Esophagus muscularis mucosa (tissue), 4 donors: ENCODE results near the gene AK4. TPM values are rescaled to one million over a fixed set of nuclear protein-coding genes. Genes with fewer than 3 reads are reported as not detected.

Experiments used
- DNase-seq: peaks from one replicate; pipeline ENCODE4 v3.0.0-alpha.2; 2017; ENCODE audit errors: extremely low spot score
- H3K27ac ChIP-seq, 4 donors: fragments of 200-600 bp; sonication (generic); replicated peaks in 1 of 4; 1 replicate in 3 of 4; 2 replicates in 1 of 4; pipeline ENCODE4 v1.5.1; 2016 to 2019; ENCODE audit warnings: mild to moderate bottlenecking in 1 of 4
- H3K27me3 ChIP-seq, 4 donors: fragments of 200-600 bp; sonication (generic); one replicate each; pipeline versions ENCODE4 v1.5.1 to v1.6.0; 2016 to 2019
- H3K36me3 ChIP-seq, 4 donors: fragments of 200-600 bp; sonication (generic); one replicate each; pipeline ENCODE4 v1.5.1; 2016 to 2019
- H3K4me1 ChIP-seq, 4 donors: fragments of 200-600 bp; sonication (generic); one replicate each; pipeline ENCODE4 v1.5.1; 2016 to 2019
- H3K4me3 ChIP-seq, 4 donors: fragments of 200-600 bp; sonication (generic); 1 replicate in 2 of 4; 2 replicates in 2 of 4; pipeline ENCODE4 v1.5.1; 2016 to 2019; ENCODE audit warnings: mild to moderate bottlenecking in 4 of 4, moderate library complexity in 1 of 4
- H3K9me3 ChIP-seq, 4 donors: fragments of 200-600 bp; sonication (generic); 1 replicate in 3 of 4; 2 replicates in 1 of 4; pipeline ENCODE4 v1.5.1; 2016 to 2019
- EP300 ChIP-seq: sonication (generic); formaldehyde crosslinking; IDR thresholded peaks from one replicate; pipeline ENCODE4 v1.6.1; 2017; ENCODE audit warnings: antibody characterized with exemption
- POLR2A ChIP-seq: fragments of 450-650 bp; IDR thresholded peaks from one replicate; pipeline ENCODE4 v1.6.1; 2017; ENCODE audit warnings: antibody characterized with exemption, moderate library complexity, mild to moderate bottlenecking, low read depth
- POLR2AphosphoS5 ChIP-seq, 2 donors: sonication (generic); formaldehyde crosslinking; IDR thresholded peaks; one replicate each; pipeline ENCODE4 v1.6.1; 2017; ENCODE audit warnings: antibody characterized with exemption in 2 of 2
- WGBS: methylation state at CpG from one replicate; pipeline ENCODE4 v1.1.5; 2018; 5-methylcytosine and 5-hydroxymethylcytosine counted together
- intact Hi-C: fragments of 100-400 bp; cut with DNase I; formaldehyde crosslinking; loops from one replicate; pipeline ENCODE4 v1.15.1; 2023
- total RNA-seq, 4 donors: library from RNA; depleted of rRNA; stranded (reverse); fragments of >200 nt; gene quantifications; one replicate each; pipeline versions ENCODE4 v1.1.0 to v1.2.1, GENCODE V29; 2016
- TF ChIP-seq, protein P1 (sequence below), 3 experiments: fragments of 200-600 bp in 2 of 3; fragments of 450-650 bp in 1 of 3; sonication (generic) in 2 of 3; IDR thresholded peaks; one replicate each; pipeline ENCODE4 v1.5.1; 2017 to 2019; ENCODE audit warnings: antibody characterized with exemption in 3 of 3, mild to moderate bottlenecking in 2 of 3, moderate library complexity in 1 of 3

AK4 gene
- total RNA-seq, 4 donors from 2014 or later = 41.1 to 66.0 (median 51.2) TPM

DNA sequence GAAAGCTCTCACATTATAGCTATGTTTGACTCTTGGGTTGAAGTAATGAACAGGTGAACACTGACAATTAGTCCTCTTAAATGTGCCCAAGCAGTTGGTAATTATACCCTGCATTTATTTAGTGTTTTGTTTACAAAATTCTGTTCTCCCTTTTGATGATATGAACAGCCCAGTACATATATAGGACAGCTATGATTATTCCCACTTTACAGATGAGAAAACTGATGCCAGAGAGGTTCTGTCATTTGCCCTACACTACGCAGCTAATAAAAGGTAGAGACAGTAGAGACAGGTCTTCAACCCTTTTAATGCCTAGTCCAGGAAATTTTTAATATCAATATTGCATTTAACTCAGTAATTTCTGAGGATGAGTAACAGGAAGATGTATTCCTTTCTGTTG lies 115.3 kb downstream of the AK4 start:
- Histone ChIP-seq H3K36me3 (no peaks in the 10 kb centered on the region), H3K27me3 (peaks cover 0 to 7% (median 2%) of the 10 kb centered on the region in 4 donors), H3K27ac (no peak overlapping the region), H3K4me1 (peaks cover 7 to 26% (median 23%) of the 10 kb centered on the region in 4 donors), H3K4me3 (no peak overlapping the region), H3K9me3 (no peaks in the 10 kb centered on the region)
- no peak for DNase-seq
- intact Hi-C loops = no loop called here
- TF ChIP-seq POLR2AphosphoS5 (IDR thresholded peaks at IDR 0.05) (no peak), EP300 (no peak), POLR2A (no peak)
- TF ChIP-seq, protein P1, sequence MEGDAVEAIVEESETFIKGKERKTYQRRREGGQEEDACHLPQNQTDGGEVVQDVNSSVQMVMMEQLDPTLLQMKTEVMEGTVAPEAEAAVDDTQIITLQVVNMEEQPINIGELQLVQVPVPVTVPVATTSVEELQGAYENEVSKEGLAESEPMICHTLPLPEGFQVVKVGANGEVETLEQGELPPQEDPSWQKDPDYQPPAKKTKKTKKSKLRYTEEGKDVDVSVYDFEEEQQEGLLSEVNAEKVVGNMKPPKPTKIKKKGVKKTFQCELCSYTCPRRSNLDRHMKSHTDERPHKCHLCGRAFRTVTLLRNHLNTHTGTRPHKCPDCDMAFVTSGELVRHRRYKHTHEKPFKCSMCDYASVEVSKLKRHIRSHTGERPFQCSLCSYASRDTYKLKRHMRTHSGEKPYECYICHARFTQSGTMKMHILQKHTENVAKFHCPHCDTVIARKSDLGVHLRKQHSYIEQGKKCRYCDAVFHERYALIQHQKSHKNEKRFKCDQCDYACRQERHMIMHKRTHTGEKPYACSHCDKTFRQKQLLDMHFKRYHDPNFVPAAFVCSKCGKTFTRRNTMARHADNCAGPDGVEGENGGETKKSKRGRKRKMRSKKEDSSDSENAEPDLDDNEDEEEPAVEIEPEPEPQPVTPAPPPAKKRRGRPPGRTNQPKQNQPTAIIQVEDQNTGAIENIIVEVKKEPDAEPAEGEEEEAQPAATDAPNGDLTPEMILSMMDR (IDR thresholded peaks at IDR 0.05) = no peak
- 100% methylated on average over 1 of the region's 1 CpG for WGBS

DNA sequence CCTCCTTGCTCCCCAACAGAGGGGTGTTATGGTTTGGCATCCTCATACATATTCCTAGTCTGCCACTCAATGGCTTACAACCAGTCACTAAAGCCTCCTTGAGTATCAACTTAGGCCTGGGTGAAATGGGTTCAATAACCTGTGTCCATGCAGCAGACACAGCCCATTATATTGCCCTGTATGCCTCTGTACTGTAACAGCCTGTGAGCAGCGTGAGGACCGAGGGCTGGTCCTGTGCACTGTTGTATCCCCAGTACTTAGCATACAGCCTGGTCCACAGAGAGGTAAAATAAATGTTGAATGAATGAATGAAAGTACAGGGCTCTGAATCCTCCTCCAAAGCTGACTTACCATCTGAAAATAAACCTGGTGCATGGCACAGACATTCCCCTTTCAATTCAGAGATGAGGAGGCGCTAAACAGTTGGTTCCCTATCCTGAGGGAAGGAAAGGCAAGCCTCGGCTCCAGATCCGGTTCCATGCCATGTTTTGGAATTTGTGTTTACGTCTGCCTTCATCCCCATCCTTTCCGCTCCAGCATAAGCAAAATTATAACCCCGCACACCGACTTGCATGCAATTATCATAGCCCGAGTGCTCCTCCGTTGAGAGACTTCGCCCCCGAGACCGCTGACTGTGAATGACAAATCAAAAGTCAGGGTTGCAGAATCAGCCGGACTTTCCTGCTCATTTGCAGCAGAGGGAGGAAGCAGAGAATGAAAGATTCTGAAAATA lies 116.4 kb downstream of the AK4 start:
- Histone ChIP-seq H3K4me1 (peaks cover 7 to 26% (median 23%) of the 10 kb centered on the region in 4 donors), H3K36me3 (no peaks in the 10 kb centered on the region), H3K9me3 (no peaks in the 10 kb centered on the region), H3K4me3 (peak overlapping the region; percentile 57 to 62 (median 60)), H3K27me3 (peaks cover 0 to 7% (median 2%) of the 10 kb centered on the region in 4 donors), H3K27ac (no peak overlapping the region)
- TF ChIP-seq POLR2A = no peak
- peak in 1 of 2 donors; percentile 11 for TF ChIP-seq POLR2AphosphoS5 (IDR thresholded peaks at IDR 0.05)
- peak; percentile 75 for DNase-seq
- WGBS = 13% methylated on average over 15 of the region's 15 CpGs
- intact Hi-C loops = no loop called here

DNA sequence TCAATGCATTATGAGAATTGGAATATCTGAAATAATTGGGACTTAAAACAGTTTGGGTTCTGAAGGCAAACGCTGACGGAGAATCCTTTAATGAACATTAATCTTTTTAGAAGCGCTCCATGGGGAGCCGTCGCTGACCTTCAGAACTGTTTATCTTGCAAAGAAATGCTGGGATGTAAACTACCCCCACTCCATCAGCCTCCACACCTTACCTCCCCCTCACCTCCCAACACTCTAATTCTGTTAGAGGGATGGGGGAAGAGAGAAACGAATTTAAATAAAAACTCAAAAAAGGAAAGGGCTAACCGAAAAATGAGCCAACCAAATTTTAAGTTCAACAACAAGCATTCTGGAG lies 117.3 kb downstream of the AK4 start:
- peak overlapping the region; percentile 57 to 62 (median 60) for H3K4me3 ChIP-seq
- TF ChIP-seq POLR2AphosphoS5 (IDR thresholded peaks at IDR 0.05) (no peak), POLR2A (no peak), EP300 (no peak)
- TF ChIP-seq, protein P1 (IDR thresholded peaks at IDR 0.05) = no peak
- peaks cover 0 to 7% (median 2%) of the 10 kb centered on the region in 4 donors for H3K27me3 ChIP-seq
- peak overlapping the region in 2 of 4 donors; percentile 34 to 52 for H3K27ac ChIP-seq
- no peaks in the 10 kb centered on the region for H3K36me3 ChIP-seq
- intact Hi-C loops = no loop called here
- H3K4me1 ChIP-seq = peaks cover 7 to 26% (median 23%) of the 10 kb centered on the region in 4 donors
- WGBS = 9% methylated on average over 7 of the region's 7 CpGs
- H3K9me3 ChIP-seq = no peaks in the 10 kb centered on the region
- DNase-seq = no peak

DNA sequence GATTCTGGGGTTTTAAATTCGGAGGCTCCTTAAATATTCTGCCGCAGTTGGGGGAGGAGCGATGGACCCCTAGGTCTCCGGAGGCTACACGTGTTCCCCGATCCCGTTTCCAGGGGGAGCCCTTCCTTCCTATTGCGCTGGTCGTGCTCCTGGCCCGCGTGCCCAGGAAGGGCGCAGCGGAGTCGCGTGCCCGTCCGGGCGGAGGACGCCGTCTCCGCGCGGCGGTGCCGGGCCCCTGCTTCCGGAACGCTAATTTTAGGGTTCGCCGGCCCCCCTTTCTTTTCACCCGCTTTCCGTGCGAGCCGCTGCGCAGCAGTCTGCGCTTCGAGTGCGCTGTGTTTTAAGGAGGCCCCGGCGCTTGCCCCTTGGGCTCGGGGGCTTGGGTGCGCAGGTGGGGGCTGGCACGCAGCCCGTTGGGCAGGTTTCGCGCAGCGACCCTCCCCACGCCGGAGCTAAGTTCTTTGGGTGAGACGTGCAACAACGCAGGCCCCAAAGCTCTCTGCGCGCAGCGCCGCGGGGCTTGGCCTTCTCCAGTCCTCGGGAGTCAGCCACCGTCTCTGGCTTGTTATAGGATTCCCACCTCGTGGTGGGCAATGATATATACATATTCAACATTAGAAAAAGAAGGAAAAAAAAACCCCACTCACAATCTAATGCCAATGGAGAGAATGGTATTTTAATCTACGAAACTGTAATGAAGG lies 117.8 kb downstream of the AK4 start:
- Histone ChIP-seq H3K36me3 (no peaks in the 10 kb centered on the region), H3K27me3 (peaks cover 0 to 7% (median 2%) of the 10 kb centered on the region in 4 donors), H3K9me3 (no peaks in the 10 kb centered on the region), H3K4me1 (peaks cover 7 to 26% (median 23%) of the 10 kb centered on the region in 4 donors), H3K4me3 (peak overlapping the region; percentile 57 to 62 (median 60)), H3K27ac (peak overlapping the region in 3 of 4 donors; percentile 34 to 52 (median 39))
- 9% methylated on average over 24 of the region's 59 CpGs for WGBS
- DNase-seq = peak; percentile 83
- peak in 1 of 2 donors; percentile 29 for TF ChIP-seq POLR2AphosphoS5 (IDR thresholded peaks at IDR 0.05)
- TF ChIP-seq, protein P1 (IDR thresholded peaks at IDR 0.05) = peak; percentile 8 to 34 (median 23)
- no peak for TF ChIP-seq POLR2A
- intact Hi-C loops = no loop called here

DNA sequence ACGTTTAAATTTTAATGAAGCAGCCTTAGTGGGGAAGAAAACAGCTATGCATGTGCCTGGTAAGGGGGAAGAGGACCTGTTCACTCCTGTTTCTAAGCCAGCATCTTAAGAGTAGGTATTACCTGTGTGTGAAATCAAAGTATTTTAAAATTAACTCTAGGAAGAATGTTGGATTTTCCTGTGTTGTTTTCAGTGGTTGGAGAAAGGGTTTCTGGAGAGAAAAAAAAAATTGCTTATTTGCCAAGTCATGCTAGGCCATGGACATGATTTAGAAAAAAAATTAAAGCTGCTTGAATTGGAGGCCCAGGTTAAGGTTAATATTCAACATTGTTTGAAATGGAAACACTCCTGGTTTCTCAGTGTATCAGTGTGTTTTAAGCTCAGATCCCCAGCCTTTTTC lies 118.5 kb downstream of the AK4 start:
- H3K4me1 ChIP-seq = peaks cover 7 to 26% (median 23%) of the 10 kb centered on the region in 4 donors
- peak; percentile 37 for DNase-seq
- no peak overlapping the region for H3K27ac ChIP-seq
- peaks cover 0 to 7% (median 2%) of the 10 kb centered on the region in 4 donors for H3K27me3 ChIP-seq
- WGBS = 23% methylated on average over 1 of the region's 1 CpG
- H3K36me3 ChIP-seq = no peaks in the 10 kb centered on the region
- peak overlapping the region in 3 of 4 donors; percentile 59 to 62 (median 60) for H3K4me3 ChIP-seq
- intact Hi-C loops = no loop called here
- TF ChIP-seq POLR2A = no peak
- TF ChIP-seq, protein P1 (IDR thresholded peaks at IDR 0.05) = no peak
- no peak for TF ChIP-seq POLR2AphosphoS5 (IDR thresholded peaks at IDR 0.05)
- no peak for TF ChIP-seq EP300
- no peaks in the 10 kb centered on the region for H3K9me3 ChIP-seq
